NCI-H82 treated with DMSO at 0.1 percent for 48 hours (cell line): ENCODE data around the gene ANTXRL.
"Not testable (repeated sequence)": the region's sequence is repeated elsewhere in the genome, so short reads cannot be mapped to it uniquely, and the experiment has no call there.

Source experiments
- DNase-seq: peaks from one replicate; lab custom pipeline; 2025; ENCODE audit not compliant: unreplicated experiment; lab: John Stamatoyannopoulos, UW

ANTXRL gene

DNA sequence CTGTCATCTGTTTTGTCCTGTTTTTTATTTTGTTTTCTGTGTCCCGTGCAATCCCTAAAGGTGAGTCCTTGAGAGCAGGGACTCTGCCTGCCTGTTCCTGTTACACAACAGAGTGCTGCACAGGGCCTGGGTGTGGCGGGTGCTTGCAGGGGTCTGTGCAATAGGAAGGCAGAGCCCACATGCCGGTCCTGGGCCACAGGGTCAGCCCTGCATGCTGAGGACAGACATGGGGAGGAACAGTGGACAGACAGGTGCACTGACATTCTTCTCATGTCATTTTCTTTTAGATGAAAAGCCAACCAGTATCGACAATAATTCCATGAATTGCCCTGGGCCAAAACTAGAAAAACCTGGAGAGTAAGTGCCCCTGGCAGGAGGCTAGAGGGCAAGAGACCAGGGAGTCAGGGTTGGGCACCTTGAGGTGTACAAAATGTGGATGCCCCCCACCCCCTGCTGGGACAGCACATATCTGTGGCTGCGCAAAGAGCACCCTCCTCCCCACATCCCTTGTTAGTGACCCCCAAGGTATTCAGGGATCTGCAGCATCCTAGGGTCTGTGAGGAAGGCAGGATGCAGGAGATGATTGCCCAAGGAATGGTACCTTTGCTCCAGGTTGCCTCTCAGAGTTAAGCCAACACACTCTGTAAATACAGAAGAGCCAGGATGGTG is 19.9 kb downstream of the ANTXRL start:
- no peak for DNase-seq

GRCh38 chr10:46307281-46308112 is 20.7 kb downstream of the ANTXRL start:
- no peak for DNase-seq

- DNase-seq = no peak
Observed at GRCh38 chr10:46308113-46308415, 21.3 kb downstream of the ANTXRL start.

DNA sequence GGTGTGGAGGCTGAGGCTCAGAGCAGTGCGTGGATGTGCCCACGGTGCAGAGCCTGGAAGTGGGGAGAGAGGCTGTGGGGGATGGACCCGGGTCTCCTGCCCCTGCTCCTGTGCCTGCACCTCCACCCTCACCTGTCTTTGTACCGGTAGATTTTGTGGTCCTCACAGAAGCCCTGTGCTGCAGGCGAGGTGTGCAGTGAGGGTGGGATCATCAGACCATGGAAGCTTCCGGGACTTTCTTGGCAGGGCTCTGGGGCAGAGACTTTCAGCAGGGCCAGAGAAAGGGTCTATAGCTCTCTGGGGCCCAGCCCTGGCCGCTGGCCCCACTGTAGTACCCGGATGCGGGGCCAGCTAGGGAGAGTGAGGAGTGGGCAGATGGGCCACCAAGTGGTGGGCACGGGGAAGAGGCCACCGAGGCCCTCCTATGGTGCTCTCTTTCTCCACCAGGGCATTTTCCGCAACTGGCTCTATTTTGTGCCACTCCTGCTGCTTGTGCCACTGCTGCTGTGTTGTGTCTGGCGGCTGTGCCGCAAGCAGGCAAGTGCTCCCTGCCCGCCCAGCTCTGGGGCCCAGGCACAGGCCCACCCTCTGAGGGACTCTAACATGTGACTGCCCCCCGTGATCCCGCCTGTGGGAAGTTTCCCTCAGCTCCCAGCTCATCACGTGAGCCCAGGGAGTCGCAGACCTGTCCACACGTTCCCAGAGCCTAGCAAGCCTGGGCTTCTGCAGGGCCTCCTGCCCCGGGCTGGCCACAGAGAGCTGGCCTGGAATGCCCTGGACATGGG is 22.1 kb downstream of the ANTXRL start:
- DNase-seq = no peak

- DNase-seq = no peak
Observed at GRCh38 chr10:46309511-46310142, 22.8 kb downstream of the ANTXRL start.

GRCh38 chr10:46310143-46310514 is 23.3 kb downstream of the ANTXRL start:
- DNase-seq = no peak

- DNase-seq = no peak
Observed at GRCh38 chr10:46310851-46311250, 24.1 kb downstream of the ANTXRL start.

GRCh38 chr10:46311501-46311951 is 24.7 kb downstream of the ANTXRL start:
- no peak for DNase-seq

DNA sequence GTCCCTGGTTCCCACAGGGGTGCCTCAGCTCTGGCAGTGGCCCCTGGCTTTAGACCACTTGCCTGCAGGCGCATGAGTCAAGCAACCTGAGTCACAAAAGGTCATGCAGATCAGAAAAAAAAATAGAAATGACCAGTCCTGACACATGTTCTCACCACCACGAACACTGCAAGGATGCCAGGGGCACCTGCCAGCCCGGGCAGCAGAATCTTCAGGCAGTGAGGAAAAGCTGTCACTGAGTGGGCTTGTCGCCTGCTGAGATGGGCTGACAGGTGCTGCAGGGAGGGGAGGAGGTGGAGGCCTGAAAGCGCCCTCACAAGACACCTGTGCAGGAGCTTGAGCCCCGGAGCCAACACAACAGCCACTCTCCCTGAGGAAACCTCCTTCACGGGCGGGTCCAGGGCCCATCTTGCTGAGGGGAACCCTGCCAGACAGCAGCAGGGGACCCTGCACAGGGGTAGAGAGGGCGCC is 25.2 kb downstream of the ANTXRL start:
- DNase-seq = not testable (repeated sequence)

DNA sequence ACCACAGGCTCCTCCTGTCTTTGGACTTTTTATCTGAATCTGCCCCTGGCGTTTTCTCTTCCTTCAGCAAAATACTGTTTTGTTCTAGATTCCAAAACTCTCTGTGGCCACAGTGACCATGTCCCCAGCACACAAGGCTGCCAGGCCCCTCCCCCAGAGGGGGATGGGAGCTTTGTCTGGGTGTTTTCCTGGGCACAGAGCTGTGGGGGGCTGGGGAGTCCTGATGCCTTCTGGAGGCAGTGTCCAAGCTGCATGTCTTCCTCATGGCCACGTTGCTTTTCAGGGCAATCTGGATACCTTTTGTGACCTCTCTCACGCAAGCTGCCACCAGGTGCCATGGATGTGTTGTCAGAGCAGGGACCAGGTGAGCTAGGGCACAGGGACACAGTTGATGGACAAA is 26.2 kb downstream of the ANTXRL start:
- DNase-seq = no peak

DNA sequence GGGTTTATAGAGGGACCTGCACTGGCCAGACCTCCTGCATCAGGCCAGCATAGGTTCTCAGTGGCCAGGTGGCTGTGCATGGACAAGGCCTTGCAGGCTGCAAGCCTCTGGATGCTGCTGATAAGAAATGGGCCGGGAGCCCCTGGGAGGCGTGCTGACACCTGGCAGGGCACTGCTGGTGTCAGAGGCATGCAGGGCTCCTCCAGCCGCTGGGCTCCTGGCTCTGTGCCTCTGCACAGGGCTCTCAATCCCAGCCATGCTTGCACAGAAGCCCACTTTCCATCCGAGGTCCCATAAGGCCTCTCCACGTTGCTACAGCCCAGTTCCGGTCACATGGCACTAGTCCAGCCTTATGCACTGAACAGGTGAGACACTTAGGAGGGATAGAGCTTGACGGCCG is 27.3 kb downstream of the ANTXRL start:
- DNase-seq = no peak

DNA sequence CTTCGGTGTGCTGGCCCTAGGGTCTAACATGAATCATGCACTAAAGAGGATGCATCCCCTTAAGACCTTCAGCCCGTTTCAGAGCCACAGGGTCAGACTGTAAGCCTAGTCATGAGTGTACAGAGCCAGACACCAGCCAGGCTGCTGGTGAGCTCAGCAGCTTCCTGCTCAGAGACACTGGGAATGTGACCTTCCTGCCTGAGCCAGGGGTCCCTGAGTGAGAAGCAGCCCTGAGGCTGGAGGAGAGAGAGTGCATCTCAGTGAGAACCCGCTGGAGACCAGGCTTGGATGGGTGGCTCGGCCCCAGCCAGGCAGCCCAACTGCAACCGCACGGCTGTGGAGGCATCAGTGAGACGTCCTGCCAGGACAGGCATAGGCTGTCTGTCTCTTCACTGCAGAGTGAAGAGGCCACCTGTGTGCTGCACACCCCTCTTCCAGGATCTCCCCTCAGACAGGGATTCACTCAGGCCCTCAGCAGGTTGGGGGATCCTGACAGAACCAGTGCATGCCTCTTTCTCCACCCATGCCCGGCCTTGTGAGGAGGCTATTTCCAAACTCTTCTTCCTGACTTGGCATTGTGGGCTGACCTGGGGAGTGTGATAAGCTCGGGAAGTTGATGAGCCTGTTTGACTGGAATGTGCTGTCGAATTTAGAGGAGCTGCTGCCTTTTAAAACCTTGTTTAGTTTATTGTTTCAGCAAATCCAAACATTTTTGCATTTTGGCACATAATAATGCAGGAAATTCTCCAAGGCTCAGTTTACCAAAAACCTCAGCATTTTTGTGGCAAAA is 28.5 kb downstream of the ANTXRL start:
- DNase-seq = not testable (repeated sequence)

DNA sequence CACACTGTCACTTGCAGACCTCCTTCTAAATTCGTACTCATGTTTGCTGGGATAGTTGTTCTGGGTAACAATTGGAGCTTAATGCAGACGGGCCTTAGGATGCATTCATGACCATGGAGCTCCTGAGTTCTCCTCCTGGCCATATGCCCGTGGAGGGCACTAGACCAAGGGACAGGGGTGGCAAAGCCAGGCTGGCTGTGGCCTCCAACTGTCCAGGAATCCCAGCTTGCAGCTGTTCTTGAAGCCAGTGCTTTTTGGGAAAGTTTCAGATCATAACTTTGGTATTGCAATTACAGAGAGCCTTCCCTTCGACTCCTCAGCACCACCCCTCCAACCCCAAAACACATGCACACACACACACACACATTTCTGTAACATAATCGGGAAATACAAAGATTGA is 30.6 kb downstream of the ANTXRL start:
- DNase-seq = no peak

DNA sequence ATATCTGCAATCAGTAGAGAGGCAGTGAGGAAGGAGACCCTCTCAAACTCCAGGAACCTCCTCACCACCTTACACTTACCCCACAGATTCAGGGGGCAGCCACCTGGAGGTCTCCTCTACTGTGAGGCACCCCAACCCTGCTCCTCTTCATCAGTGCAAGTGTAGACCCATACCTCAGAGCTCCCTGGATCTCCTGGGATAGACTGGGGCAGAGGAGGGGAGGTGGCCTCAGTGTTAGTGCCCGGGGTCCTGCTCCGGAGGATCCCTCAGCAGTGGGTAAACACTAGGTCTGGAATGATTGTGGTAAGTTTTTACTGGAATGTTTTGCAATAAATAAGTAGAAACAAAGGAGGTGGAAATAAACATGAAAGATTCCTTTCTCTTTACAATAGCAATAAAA is 31.1 kb downstream of the ANTXRL start:
- no peak for DNase-seq

- no peak for DNase-seq
Observed at GRCh38 chr10:46318799-46319198, 32.0 kb downstream of the ANTXRL start.

GRCh38 chr10:46319389-46319788 is 32.6 kb downstream of the ANTXRL start:
- no peak for DNase-seq

DNA sequence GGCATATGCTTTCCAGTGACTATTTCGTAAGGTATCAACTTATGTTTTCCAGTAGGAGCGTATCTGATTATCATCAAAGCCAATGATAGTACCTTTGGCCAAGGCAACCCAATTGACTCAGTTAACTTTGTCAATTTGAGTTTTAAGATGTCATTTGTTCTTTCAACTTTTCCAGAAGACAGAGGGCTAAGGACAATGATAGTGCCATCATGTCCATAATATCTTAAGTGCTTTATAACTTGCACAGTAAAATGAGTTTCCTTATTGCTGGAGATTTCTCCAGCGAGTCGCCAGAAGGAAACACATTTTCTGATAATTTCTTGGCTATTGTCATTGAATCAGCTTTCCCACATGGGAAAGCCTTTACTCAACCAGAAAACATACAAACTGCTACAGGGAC is 35.0 kb downstream of the ANTXRL start:
- no peak for DNase-seq

- DNase-seq = no peak
Observed at GRCh38 chr10:46323176-46323575, 36.4 kb downstream of the ANTXRL start.

DNA sequence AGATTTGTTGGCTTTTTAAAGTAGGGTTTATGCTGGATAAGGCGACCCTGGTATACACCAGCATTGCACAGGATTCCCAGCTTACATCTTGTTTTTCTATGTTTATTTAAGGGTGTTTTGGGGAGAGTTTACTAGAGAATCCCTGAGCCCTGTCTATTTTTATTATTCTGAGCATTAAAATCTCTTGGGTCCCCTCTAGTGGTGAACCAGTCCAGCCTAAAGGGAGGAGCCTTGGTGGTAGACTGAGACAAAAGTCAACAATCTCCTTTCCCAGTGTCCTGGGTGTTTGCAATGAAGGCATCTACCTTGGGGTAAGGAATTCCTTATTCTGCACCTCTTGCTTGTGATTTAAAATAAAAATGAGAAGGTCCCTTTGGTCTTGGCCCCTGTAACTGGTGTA is 38.2 kb downstream of the ANTXRL start:
- no peak for DNase-seq

- DNase-seq = no peak
Observed at GRCh38 chr10:46326066-46326465, 39.3 kb downstream of the ANTXRL start.

GRCh38 chr10:46326971-46327370 is 40.2 kb downstream of the ANTXRL start:
- DNase-seq = no peak
